ENCODE results near the gene CHRNA3. TPM values are rescaled to one million over a fixed set of nuclear protein-coding genes. Genes with fewer than 3 reads are reported as not detected.

CHRNA3 gene
- total RNA-seq, 2 experiments from 2014 or later: not detected

DNA sequence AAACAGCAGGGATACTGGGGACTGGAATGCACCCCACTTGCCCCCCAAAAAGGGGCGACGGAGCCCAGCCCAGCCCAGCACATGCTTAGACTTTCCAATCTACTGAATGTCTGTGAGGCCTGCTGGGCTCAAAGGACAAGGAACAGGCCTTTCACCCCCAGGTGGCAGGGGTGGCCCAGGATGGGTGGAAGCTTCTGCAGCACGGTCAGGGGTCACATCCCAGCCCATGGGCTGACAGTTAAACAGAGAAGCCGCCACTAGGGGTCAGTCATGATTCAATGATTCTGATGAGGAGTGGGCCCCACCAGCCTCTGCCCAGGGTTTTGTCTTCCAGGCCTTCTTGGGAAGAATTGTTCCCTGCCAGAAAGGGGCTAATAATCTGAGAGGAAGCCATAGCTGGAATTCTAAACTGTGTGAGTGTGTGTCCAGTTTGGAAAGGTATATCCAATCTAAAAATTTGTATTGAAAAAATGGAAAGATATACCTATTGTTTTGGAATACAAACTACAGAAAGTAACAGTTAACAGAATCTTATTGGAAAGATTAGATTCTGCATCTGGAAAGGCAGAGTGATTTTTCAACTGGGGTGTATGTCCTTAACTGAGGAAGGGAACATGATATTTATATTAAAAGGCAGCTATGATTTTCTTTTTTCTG, 18.0 kb upstream of the CHRNA3 start:
- ChIA-PET POLR2A (interaction anchor here (0.6 to 1.0 kb wide), 2 partner anchors 11 to 25 kb away, joined by 3 read pairs; no protein-coding TSS in a partner anchor), CTCF (interaction anchor here (0.9 to 5.0 kb wide), 15 partner anchors 11 to 118 kb away, joined by 3 to 61 read pairs (median 4); no protein-coding TSS in a partner anchor)
- peaks cover 9% of the 10 kb centered on the region for H3K4me1 Mint-ChIP-seq (ENCODE audit: low read depth)
- no peaks in the 10 kb centered on the region for H3K9me3 Mint-ChIP-seq
- no peak overlapping the region for H3K4me3 Mint-ChIP-seq
- ATAC-seq (peak; percentile 66), DNase-seq (peak; percentile 76)
- H3K36me3 Mint-ChIP-seq (ENCODE audit: low read depth): no peaks in the 10 kb centered on the region
- no peak overlapping the region for H3K27ac Mint-ChIP-seq
- TF ChIP-seq, protein P1, sequence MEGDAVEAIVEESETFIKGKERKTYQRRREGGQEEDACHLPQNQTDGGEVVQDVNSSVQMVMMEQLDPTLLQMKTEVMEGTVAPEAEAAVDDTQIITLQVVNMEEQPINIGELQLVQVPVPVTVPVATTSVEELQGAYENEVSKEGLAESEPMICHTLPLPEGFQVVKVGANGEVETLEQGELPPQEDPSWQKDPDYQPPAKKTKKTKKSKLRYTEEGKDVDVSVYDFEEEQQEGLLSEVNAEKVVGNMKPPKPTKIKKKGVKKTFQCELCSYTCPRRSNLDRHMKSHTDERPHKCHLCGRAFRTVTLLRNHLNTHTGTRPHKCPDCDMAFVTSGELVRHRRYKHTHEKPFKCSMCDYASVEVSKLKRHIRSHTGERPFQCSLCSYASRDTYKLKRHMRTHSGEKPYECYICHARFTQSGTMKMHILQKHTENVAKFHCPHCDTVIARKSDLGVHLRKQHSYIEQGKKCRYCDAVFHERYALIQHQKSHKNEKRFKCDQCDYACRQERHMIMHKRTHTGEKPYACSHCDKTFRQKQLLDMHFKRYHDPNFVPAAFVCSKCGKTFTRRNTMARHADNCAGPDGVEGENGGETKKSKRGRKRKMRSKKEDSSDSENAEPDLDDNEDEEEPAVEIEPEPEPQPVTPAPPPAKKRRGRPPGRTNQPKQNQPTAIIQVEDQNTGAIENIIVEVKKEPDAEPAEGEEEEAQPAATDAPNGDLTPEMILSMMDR (IDR thresholded peaks at IDR 0.05): peak; percentile 72
- H3K27me3 Mint-ChIP-seq: no peaks in the 10 kb centered on the region
- intact Hi-C loops (cut with micrococcal nuclease): loop anchor here (5.0 kb wide), 1 partner anchor 69 kb away; no protein-coding TSS in a partner anchor

DNA sequence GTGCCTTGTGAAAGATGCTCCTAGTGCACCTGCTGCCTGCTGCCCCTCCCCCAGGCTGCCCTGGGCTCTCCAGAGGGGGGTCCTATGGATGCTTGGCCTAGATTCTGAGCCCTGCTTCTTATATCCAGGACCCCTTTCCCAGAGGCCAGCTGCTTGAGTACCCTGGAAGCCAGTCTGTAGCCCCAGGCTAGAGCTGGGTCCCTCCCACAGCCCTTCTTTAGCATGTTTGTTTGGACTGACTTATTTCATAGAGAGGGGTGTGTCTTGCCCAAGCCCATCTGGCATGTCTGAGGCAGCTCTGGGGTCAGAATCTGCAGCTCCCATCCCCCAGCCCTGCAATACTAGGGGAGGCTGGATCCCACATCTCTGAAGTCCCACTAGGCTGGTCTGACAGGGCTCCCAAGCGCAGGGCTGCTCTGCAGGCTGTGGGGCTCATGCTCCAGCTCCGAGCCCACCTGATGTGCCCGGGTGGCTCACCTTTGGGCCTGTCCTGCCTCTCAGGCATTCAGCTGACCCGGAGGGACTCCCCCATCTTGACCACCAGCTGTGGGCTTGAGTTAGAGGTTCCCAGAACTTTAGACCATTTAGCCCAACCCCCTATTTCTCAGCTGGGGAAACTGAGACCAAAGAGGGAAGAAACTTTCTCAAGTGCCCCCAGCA, 17.1 kb upstream of the CHRNA3 start:
- ChIA-PET CTCF (interaction anchor here (0.9 to 5.0 kb wide), 9 partner anchors 16 to 119 kb away, joined by 3 to 61 read pairs (median 4); no protein-coding TSS in a partner anchor), POLR2A (interaction anchor here (1.0 kb wide), 1 partner anchor 26 kb away, joined by 3 read pairs; no protein-coding TSS in a partner anchor)
- Mint-ChIP-seq H3K4me3 (no peak overlapping the region), H3K27ac (no peak overlapping the region), H3K4me1 (ENCODE audit: low read depth) (peaks cover 9% of the 10 kb centered on the region), H3K9me3 (peaks cover 4% of the 10 kb centered on the region), H3K36me3 (ENCODE audit: low read depth) (no peaks in the 10 kb centered on the region), H3K27me3 (no peaks in the 10 kb centered on the region)
- no peak for DNase-seq
- intact Hi-C loops (cut with micrococcal nuclease): loop anchor here (5.0 kb wide), 1 partner anchor 69 kb away; no protein-coding TSS in a partner anchor
- ATAC-seq: no peak
- TF ChIP-seq, protein P1 (IDR thresholded peaks at IDR 0.05): no peak

DNA sequence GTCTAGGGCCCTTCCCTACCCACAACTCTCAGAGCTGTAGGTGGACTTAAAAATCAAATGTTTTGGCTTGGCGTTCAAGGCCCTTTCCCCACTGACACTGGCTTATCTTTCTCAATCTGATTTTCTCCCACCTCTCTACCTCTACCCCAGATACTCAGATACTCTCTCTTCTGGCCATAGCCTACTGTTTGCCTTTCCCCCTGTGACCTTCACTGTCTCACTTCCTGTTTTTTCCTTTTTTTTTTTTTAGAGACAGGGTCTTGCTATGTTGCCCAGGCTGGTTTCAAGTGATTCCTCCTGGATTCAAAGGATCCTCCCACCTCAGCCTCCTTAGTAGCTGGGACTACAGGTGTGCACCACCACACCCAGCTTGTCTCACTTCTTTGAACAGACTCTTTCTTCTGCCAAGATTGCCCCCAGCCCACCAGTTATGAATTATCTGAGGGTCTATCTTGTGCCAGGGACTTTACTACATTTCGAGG, 15.6 kb upstream of the CHRNA3 start:
- no peak for ATAC-seq
- TF ChIP-seq, protein P1 (IDR thresholded peaks at IDR 0.05): no peak
- intact Hi-C loops (cut with micrococcal nuclease): loop anchor here (5.0 kb wide), 1 partner anchor 71 kb away; no protein-coding TSS in a partner anchor
- Mint-ChIP-seq H3K4me3 (no peak overlapping the region), H3K27me3 (no peaks in the 10 kb centered on the region), H3K9me3 (peaks cover 4% of the 10 kb centered on the region), H3K36me3 (ENCODE audit: low read depth) (no peaks in the 10 kb centered on the region), H3K27ac (no peak overlapping the region), H3K4me1 (ENCODE audit: low read depth) (peaks cover 5% of the 10 kb centered on the region)
- CTCF ChIA-PET: interaction anchor here (5.0 kb wide), 1 partner anchor 73 kb away, joined by 61 read pairs; no protein-coding TSS in a partner anchor
- POLR2A ChIA-PET: no interaction called here
- no peak for DNase-seq

DNA sequence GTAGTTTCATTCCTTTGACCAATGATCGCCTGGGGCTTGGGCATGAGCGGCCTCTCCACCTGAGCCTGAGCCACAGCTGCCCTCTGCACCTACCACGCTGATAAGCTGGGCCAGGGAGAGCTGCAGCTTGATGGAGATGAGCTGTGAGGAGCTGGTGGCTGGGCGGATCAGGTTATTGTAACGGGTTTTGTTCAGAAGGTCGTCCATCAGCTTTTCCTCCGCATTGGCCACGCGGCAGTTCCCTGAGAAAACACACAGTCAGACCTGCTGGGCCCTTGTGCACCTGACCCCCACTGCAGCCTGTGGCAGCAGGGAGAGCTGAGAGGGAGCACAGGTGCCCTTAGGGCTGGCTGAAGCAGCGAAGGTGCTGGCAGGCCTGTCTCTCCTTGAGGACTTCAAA, 14.6 kb upstream of the CHRNA3 start:
- POLR2A ChIA-PET: no interaction called here
- no peak overlapping the region for H3K27ac Mint-ChIP-seq
- no peak for DNase-seq
- H3K27me3 Mint-ChIP-seq: no peaks in the 10 kb centered on the region
- no peak overlapping the region for H3K4me3 Mint-ChIP-seq
- intact Hi-C loops (cut with micrococcal nuclease): loop anchor here (5.0 kb wide), 1 partner anchor 72 kb away; no protein-coding TSS in a partner anchor
- TF ChIP-seq, protein P1 (IDR thresholded peaks at IDR 0.05): no peak
- no peaks in the 10 kb centered on the region for H3K4me1 Mint-ChIP-seq (ENCODE audit: low read depth)
- H3K9me3 Mint-ChIP-seq: peaks cover 4% of the 10 kb centered on the region
- no peaks in the 10 kb centered on the region for H3K36me3 Mint-ChIP-seq (ENCODE audit: low read depth)
- ATAC-seq: no peak
- CTCF ChIA-PET: interaction anchor here (0.9 kb wide), 1 partner anchor 17 kb away, joined by 3 read pairs; no protein-coding TSS in a partner anchor

Data from activated CD8-positive, alpha-beta T cell treated with anti-CD3 and anti-CD28 coated beads for 36 hours (primary cell).